CD4-positive, alpha-beta T cell treated with Interleukin-15 for 4 hours (primary cell): Measurements from ENCODE around the gene MIGA2.
"Not testable (repeated sequence)": the region's sequence is repeated elsewhere in the genome, so short reads cannot be mapped to it uniquely, and the experiment has no call there.

Experiments used
- DNase-seq: peaks from one replicate; pipeline ENCODE4 v3.0.0-alpha.2; 2020; ENCODE audit warnings: low spot score

MIGA2 gene

DNA sequence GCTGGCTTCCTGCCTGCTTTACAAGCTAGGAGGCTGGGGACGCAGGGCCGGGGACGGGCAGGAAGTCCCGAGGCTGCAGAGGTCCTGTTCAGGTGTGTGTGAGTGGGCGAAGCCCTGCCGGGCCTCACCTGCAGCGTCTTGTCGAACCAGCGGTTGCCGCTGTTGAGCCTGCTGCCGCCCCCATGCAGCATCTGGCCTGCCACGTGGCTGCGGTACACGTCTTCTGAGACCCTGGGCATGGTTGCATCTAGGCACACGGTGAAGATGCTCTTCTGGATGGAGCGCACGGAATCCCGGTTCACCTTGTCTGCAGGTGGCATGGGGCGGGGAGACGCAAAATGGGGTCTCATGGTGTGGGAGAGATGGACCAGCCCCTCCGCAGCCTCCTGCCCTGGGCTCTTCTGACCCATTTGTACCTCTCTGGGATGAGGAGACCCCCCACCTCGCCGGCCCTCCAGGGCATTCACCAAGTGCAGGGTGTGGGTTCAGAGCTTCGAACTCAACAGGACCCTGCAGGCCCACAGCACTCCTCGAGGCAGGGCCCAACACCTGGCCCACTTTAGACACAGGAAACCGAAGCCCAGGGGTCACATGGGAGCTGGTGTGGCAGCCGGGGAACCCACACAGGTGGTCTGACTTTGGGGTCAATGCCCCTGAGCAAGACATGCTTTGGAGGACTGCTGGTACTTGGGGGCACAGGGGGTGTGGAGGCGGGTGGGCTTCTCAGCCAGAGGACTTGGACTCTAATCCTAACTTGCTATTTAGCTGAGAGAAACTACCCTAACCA lies 64.2 kb downstream of the MIGA2 start:
- DNase-seq: no peak

DNA sequence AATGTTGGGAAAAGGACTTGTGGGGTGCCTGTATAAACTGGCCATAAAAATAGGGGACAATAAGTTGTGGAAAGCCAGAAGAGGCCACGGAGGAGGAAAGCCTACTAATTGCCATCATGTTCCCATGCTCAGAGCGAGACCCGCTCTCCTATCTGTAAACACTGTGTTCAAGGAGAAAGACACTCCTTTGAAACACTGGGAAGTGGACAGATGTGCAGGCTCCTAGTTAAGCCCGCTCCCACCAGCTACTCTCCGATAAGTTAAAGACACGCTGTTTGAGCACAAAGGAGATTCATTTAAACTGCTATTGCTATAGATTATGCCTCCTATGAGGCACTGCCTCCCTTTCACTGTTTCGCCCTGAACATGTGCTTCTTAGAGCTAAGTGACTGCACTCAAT lies 64.9 kb downstream of the MIGA2 start:
- no peak for DNase-seq

DNA sequence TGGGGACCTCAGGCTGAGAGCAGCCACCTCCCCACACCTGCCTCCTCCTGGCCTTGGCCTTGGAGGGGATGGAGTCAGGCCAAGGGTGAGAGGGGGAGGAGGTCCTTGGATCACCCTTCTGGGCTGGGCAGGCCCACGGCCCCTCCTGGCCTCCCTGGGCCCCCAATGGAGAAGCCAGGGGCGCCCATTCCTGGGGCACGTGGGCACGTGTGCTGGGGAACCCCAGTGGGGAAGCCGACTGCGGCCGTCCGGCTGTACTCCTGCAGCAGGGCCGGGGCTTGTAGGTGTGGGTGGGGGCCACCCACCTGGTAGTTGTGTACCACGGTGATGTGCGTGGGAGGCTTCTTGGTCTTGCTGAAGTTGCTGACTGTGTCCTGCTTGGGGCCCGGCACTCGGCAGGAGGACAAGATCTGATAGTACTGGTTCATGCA lies 65.7 kb downstream of the MIGA2 start:
- DNase-seq: no peak

DNA sequence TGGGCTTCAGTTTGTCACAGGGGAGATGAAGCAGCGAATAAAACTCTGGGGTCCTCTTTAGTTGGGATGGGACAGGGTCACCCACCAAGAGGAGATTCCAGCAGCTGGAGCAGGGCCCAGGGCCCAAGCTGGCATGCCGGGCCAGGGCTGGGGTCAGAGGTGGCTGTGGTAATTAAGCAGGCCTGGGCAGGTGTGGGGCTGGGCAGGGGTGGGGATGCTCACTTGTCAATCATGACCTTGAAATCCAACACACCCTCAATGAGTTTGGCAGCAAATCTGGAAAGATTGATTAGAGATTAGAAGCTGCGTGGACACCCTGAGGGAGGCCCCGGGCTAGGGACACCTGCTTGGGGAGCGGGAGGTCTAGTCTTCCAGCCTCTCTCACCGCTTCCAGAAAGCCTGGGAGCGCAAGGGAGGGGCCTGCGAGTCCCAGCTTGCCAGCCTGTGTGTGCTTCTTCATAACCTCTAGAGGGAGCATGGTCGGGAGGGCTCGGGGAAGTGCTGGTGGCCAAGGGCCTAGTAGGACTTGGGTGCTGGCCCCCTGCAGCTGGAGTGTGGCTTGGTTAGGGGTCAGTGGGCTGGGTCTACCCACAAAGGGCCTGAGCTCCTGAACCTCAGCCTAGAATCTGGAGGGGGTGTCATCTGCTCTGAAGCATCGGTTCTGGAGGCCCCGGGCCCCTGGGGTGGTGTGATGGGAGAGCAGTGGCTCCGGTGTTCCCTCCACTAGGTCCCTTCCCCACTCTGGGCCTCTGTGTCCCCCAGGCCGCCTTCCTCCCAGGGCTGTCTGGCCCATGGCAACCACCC lies 66.6 kb downstream of the MIGA2 start:
- DNase-seq: no peak

DNA sequence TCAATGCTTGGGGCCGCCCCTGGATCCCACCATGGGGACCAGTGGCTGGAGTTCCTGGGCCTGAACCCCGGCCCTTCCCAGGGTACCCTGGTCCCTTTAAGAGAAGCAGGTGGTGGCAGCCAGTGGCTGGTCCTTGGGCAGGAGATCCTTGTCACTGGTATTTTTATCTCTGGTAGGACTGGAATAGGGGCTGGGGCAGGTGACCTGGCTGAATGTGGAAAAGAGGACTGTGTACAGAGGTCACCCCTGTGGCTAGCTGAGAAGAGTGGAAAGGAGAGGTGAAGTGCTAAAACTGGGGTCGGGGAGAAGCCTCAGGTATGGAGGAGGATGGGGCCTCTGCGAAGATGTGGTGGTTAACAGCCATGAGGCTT lies 67.2 kb downstream of the MIGA2 start:
- no peak for DNase-seq

DNA sequence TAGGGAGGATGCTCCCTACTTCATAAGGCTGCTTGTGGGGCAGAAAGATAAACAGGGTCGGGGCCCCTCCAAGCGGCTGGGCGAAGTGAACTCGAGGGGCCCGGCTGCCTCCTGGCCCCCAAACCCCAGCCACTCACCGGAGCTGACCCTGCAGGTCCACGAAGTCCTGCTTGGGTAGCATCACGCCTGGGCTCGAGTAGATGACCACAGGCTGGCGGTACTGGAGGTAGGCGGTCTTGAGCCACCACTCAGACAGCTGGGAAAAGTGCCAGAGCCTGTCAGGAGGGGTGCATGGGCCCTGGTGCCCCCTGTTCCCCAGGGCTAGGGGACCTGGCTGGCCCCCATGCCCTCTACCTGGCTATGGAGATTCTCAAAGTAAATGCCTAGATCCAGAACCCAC lies 67.6 kb downstream of the MIGA2 start:
- no peak for DNase-seq

DNA sequence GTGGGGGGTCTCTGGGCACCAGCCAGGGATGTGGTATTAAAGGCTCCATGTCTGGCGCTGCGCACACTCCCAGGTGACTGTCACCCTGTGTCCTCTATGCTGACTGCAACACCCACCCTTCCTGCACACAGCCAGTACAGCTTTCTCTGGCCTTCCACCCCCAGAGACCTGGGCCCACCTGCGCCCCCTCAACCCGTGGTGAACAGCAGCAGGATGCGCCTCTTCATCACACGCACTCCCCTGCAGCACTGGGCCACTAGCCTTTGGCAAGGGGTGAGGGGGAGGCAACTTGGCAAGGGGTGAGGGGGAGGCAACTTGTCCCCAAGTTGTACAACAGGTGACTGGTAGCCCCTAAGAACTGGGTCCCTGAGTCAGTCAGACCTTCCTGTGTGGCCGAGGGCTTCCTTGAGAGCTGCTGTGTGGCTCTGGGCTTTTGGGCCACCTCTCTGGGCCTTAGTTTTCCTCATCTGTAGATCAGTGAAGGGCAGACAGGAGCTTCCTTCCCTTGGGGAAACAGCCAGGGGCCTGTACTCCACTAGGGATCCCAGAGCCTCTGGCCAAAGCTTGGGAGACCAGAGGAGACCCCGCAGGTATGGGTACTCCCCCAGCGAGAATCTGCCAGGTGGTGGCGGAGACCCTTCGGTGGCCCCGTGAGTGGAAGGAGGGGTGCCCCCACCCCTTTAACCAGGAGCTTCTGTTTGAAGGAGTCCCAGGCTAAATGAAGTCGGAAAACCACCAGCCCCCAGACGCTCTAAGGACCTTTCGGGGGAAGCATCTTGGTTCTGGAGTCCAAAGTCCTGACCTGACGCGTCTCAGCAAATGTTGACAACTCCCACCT lies 69.7 kb downstream of the MIGA2 start:
- no peak for DNase-seq

DNA sequence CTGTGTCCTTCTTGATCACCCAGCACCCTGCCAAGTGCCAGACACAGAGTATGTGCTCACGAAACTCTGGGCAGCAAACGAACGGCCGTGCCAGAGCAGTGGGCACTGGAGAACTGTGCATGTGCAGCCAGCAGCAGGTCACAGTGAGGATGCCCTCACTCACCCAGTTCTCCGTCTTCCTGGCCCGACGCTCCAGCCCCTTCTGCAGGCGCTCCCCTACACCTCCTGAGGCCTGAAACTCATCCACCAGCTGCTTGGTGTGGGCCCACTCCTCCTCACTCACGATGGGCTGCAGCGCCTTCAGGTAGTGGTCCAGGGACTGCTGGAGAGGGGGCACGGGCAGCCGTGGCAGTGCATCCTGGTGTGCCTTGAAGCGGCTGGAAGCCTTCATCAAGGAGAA lies 71.2 kb downstream of the MIGA2 start:
- DNase-seq: no peak

DNA sequence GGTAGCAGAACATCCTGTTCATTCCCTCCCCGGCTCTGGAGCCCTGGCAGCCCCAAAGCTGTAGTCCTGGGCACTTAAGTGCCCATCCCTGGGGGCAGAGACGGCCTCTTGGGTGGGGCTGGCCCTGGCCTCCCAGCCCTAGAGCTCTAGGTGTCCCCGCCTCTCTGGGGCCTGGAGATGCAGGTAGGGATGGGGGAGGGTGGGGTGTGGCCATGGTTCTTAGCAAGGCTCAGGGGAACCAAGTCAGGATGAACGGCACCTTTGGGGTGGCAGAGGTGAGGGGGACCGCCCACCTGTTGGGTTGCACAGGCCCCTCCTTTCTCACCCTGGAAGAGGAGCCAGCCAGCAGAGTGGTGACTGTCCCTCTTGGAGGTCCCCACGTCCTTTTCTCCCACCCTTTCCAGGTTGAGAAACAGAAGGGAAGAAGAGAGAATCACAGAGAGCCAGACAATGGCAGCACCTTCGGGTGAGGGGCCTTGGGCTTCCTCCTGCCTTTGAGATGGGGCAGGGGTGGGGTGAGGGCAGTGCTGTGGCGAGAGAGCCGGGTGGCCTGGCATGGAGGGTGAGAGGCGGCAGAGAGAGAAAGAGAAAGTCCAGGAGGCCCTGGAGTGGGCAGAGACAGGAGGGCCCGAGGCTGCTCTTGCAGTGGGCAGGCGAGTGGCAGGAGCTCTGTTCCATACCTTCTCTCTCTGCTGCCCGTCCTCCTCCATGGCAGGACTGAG lies 71.8 kb downstream of the MIGA2 start:
- DNase-seq: no peak

DNA sequence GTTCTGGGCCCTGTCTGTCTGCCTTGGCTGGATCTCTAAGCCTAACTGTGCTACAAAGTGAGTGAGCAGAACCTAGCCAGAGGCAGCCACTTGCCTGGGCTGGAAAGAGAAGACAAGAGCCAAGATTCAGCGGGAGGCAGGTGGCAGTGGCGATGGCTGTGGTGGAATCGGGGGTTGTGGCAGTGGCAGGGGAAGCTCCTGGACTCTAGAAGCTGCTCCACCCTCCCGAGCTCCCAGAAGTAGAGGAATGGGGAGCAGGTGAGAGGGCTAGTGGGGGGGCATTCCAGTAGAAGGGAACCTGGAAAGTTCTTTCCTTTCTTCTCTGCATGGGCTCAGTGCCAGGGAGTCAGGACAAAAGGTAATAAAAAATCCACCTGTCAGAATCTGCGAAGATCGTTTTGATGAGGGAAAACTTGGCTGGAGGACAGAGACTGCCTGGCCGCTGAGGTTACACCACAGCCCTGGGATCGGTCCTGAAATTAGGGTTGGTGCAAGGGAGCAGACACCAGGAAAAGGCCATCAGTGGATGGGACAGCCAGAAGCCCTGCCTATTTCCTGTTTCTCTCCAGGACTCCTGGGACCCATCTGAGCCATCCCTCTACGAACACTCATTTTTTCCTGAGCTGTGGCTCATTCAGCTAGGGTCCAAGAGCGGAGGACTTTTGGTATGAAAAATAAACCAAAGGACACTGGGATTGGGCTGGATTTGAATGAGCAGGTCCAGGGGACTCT lies 72.5 kb downstream of the MIGA2 start:
- DNase-seq: no peak

DNA sequence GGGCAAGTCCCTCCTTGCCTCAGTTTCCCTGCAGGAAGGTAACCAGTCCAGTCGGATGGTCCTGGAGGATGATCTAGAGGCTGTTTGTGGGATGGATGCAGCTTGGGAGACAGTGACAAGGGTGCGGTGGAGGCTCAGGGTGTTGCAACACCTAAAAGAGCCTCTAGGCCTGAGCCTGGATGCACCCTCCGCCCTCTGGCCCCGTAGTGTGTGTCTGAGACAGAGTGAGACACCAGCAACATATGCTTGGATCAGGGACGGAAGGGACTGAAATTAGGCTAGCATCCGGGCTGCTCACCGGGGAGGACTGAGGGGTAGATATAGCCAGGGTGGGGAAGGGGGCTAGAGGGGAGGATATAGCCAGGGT lies 73.1 kb downstream of the MIGA2 start:
- DNase-seq: no peak

DNA sequence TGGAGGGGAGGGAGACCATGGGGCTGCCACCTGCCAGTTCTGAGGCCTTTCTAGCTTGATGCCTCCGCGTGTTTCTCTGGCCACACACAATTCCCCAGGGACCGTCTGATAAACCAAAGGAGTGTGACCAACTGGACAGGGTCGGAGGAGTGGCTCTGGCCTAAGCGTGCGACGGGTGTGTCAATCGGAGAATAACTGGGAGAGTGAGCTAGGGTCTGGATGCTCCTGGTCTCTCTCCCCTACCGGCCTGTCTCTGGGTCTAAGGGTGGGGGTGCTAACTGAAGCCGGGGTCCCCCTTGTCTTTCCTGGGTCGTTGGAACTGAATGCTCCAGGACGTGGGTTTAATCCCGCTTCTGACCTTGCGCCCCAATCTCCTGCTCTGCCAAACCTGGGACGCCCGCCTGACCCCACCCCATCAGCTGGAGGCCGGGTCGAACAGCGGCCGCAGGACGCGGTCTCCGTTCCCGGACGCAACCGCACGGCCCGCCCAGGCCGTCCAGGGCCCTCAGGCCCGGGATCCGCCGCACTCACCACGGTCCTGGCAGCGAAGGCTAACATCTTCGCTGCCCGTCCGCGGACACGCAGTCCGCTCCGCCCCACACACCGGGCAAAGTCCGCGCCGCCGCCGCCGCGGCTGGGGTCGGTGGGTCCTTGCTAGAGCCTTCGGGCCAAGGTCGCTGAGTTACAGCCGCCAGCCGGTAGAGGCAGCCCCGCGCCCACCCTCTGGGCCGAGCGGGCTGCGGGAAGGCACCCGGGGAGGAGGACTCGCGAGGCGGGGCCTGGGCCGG lies 73.7 kb downstream of the MIGA2 start:
- no peak for DNase-seq

DNA sequence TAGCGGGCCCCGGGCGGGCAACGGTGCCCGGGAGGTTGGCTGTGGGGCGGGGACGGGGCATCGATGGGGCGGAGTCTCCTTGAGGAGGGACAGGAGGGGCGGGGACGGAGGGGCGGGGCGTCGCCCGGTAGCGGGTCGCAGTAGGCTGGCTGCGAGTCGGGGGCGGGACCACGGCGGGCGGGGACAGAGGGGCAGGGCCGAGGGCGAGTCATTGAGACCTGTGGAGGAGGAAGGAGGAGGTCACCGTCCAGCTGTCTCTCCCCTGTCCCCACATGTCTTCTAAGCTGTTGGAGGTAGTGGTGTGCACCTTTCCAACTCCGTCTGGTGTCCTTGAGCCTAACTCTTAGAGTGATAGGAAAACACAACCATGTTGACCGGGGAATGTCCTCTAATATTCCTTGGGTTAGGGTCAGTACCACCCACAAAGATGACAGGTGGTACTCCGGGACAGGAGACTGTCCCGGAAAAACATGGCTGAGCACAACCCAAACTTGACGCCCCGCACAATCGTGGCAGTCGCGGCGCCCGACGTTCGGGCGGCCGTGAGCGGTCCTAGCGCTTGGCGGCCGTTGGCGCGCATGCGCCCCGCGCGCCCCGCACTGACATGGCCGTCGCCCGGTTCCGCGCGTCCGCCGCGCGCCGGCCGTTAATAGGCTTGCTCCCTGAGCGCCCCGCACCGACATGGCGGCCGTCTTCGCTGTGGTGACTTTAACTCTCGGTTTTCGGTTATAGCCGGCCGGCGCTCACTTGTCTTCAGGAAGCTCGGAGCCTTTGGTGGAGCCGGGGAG lies 74.5 kb downstream of the MIGA2 start, which contains the start of the genes CRAT and PTPA:
Gene CRAT, minus strand, starts transcription at position 54 of the 788 bp plus-strand sequence. CDS start 284 bp downstream, outside the sequence.
Gene PTPA, plus strand, starts transcription at position 676 of the 788 bp plus-strand sequence. CDS start 186 bp downstream, outside the sequence.
- DNase-seq: peak; percentile 94

DNA sequence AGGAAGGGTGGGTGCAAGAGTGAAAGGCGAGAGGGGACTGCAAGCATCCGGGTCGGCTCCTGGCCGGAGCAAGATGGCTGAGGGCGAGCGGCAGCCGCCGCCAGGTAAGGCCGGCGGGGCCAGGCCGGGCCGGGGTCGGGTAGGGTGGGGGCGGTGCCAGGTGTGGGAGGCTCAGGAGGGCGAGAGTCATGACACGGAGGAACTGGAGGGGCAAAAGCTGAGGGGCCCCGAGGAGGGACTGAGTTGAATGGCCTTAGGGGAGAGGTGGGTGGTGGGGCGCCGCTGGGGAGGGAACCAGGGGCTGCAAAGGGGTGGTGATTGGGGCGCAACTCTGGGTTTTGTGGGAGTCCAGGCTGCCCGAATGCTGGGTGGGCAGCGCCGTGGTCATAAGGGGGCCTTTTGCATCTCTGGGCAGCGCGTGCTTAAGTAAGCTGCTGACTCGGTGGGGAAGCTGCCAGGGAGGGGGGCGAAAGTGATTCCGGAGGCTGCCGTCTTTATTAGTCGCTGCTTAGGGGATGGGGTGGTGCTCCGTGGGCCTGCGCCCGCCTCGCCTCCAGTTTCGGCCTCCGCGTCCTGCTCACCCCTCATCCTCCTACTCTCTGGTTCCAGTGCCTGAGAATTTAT lies 75.2 kb downstream of the MIGA2 start:
- DNase-seq: peak; percentile 2

DNA sequence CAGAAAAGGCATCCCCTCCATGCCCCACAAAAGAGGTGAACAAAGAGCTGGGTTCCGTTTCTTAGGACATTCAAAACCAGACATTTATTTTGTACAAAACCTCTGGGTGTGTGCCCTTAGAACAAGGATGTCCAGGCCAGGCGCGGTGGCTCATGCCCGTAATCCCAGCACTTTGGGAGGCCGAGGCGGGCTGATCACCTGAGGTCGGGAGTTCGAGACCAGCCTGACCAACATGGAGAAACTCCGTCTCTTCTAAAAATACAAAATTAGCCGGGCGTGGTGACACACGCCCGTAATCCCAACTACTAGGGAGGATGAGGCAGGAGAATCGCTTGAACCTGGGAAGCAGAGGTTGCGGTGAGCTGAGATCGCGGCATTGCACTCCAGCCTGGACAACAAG lies 76.1 kb downstream of the MIGA2 start:
- not testable (repeated sequence) for DNase-seq

DNA sequence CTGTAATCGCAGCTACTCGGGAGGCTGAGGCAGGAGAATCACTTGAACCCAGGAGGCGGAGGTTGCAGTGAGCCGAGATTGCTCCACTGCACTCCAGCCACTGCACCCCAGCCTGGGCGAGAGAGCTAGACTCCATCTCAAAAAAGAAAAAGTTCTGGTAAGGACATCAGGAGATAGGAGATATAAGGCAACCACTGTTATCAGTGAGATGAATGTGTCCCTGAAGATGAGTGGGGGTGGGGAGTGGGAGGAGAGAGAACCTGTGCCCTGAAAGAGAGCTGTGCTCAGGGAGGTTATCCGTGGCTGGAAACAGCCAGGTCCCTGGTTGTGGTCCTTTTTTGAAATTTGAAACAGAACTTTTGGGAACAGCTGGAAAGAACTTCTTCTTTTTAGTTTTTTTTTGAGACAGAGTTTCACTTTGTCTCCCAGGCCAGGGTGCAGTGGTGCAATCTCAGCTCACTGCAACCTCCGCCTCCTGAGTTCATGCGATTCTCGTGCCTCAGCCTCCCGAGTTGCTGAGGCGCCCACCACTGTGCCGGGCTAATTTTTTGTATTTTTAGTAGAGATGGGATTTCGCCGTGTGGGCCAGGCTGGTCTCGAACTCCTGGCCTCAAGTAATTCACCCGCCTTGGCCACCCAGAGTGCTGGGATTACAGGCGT lies 77.3 kb downstream of the MIGA2 start:
- DNase-seq: no peak

DNA sequence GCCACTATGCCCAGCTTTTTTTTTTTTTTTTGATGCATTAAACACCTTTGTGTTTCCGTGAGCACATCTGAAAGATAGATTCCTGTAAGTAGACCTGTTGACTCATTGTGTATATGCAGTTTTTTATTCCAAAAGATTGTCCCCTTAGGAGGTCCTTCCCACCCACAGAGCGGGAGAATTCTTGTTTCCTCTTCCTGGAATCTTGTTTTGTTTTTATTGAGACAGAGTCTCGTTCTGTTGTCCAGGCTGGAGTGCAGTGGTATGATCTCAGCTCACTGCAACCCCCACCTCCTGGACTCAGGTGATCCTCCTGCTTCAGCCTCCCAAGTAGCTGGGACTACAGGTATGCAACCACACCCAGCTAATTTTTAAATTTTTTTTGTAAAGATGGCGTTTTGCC lies 82.4 kb downstream of the MIGA2 start:
- no peak for DNase-seq

DNA sequence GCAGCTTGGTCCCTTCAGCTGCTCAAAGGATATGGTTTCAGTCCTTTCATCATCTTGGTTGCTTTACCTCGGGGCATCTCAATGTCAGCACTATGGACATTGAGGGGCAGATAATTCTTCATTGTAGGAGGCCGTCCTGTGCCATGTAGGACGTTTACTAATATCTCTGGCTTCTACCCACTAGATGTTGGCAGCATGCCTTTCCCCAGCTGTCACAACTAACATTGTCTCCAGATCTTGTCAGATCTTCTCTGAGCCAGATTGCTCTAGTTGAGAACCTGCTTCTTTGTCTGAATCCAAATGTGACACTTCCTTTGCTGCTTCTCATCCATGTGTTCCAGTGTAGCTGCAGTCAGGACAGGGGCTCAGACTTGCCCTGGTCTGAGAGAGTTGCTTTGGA lies 85.1 kb downstream of the MIGA2 start:
- no peak for DNase-seq
